Progenitor cell of endocrine pancreas (in vitro differentiated cells): ENCODE measurements around the gene ACOT2. TPM values are rescaled to one million over a fixed set of nuclear protein-coding genes. Genes with fewer than 3 reads are reported as not detected.
"Not testable (repeated sequence)": the region's sequence is repeated elsewhere in the genome, so short reads cannot be mapped to it uniquely, and the experiment has no call there.

Source experiments
- DNase-seq: peaks from one replicate; pipeline ENCODE4 v3.0.0; 2021; ENCODE audit warnings: low spot score; ENCODE audit not compliant: unreplicated experiment
- H3K27ac Mint-ChIP-seq: 2 replicates; pipeline ENCODE4 v1.8.0; 2021; ENCODE audit warnings: mild to moderate bottlenecking, moderate library complexity, mixed read lengths
- H3K27me3 Mint-ChIP-seq: 2 replicates; pipeline ENCODE4 v1.8.0; 2021; ENCODE audit warnings: mixed read lengths
- H3K36me3 Mint-ChIP-seq: 2 replicates; pipeline ENCODE4 v1.8.0; 2022; ENCODE audit warnings: mixed read lengths; ENCODE audit not compliant: insufficient read depth
- H3K4me1 Mint-ChIP-seq: 2 replicates; pipeline ENCODE4 v1.8.0; 2021; ENCODE audit warnings: low read depth, mixed read lengths
- H3K4me3 Mint-ChIP-seq: 2 replicates; pipeline ENCODE4 v1.8.0; 2021; ENCODE audit warnings: low read depth, mild to moderate bottlenecking, moderate library complexity, mixed read lengths
- H3K9me3 Mint-ChIP-seq: 2 replicates; pipeline ENCODE4 v1.8.0; 2021; ENCODE audit warnings: low read depth, mixed read lengths
- CTCF ChIP-seq: fragments of 200-600 bp; sonication (generic); IDR thresholded peaks from one replicate; pipeline ENCODE4 v1.5.0; 2021; ENCODE audit warnings: antibody characterized with exemption, mild to moderate bottlenecking; ENCODE audit not compliant: unreplicated experiment
- total RNA-seq: library from RNA; stranded (reverse); gene quantifications from 2 replicates; pipeline ENCODE4 v1.2.1, GENCODE V29; 2021

ACOT2 gene
- total RNA-seq, 1 donor from 2014 or later, result 13.5 TPM

GRCh38 chr14:73567358-73567757 lies 1.7 kb upstream of the ACOT2 start:
- Mint-ChIP-seq H3K36me3 (peaks cover 18% of the 10 kb centered on the region), H3K27ac (no peak overlapping the region), H3K9me3 (peaks cover 11% of the 10 kb centered on the region), H3K27me3 (no peaks in the 10 kb centered on the region), H3K4me3 (peak overlapping the region; percentile 82), H3K4me1 (peaks cover 19% of the 10 kb centered on the region)
- DNase-seq, result no peak
- TF ChIP-seq CTCF, result no peak

GRCh38 chr14:73567951-73568885 lies 795 bp upstream of the ACOT2 start:
- H3K27me3 Mint-ChIP-seq, result no peaks in the 10 kb centered on the region
- peaks cover 5% of the 10 kb centered on the region for H3K9me3 Mint-ChIP-seq
- H3K4me3 Mint-ChIP-seq, result peak overlapping the region; percentile 82
- H3K36me3 Mint-ChIP-seq, result peaks cover 18% of the 10 kb centered on the region
- DNase-seq, result no peak
- H3K4me1 Mint-ChIP-seq, result peaks cover 19% of the 10 kb centered on the region
- H3K27ac Mint-ChIP-seq, result peak overlapping the region; percentile 97
- no peak for TF ChIP-seq CTCF

- DNase-seq, H3K9me3 Mint-ChIP-seq, H3K27me3 Mint-ChIP-seq: not testable (repeated sequence)
- H3K4me1 Mint-ChIP-seq, result peaks cover 19% of the 10 kb centered on the region
- peak overlapping the region; percentile 82 for H3K4me3 Mint-ChIP-seq
- H3K27ac Mint-ChIP-seq, result peak overlapping the region; percentile 97
- H3K36me3 Mint-ChIP-seq, result peaks cover 18% of the 10 kb centered on the region
Measured at GRCh38 chr14:73568886-73569184, 178 bp upstream of the ACOT2 start.

GRCh38 chr14:73570913-73571312 lies 1.9 kb downstream of the ACOT2 start:
- peak overlapping the region; percentile 45 for H3K4me3 Mint-ChIP-seq
- DNase-seq, result peak; percentile 31
- H3K27me3 Mint-ChIP-seq, H3K27ac Mint-ChIP-seq, H3K9me3 Mint-ChIP-seq: not testable (repeated sequence)
- H3K4me1 Mint-ChIP-seq, result peaks cover 17% of the 10 kb centered on the region
- peaks cover 15% of the 10 kb centered on the region for H3K36me3 Mint-ChIP-seq
- peak; percentile 62 for TF ChIP-seq CTCF

- not testable (repeated sequence) for H3K9me3 Mint-ChIP-seq, H3K27me3 Mint-ChIP-seq, DNase-seq, H3K27ac Mint-ChIP-seq, H3K4me3 Mint-ChIP-seq
- peaks cover 13% of the 10 kb centered on the region for H3K36me3 Mint-ChIP-seq
- H3K4me1 Mint-ChIP-seq, result peaks cover 12% of the 10 kb centered on the region
Measured at GRCh38 chr14:73573034-73573433, 4.0 kb downstream of the ACOT2 start.

- not testable (repeated sequence) for H3K27ac Mint-ChIP-seq, H3K4me1 Mint-ChIP-seq, DNase-seq, H3K4me3 Mint-ChIP-seq, H3K27me3 Mint-ChIP-seq, H3K9me3 Mint-ChIP-seq
- peaks cover 13% of the 10 kb centered on the region for H3K36me3 Mint-ChIP-seq
Measured at GRCh38 chr14:73573740-73574139, 4.7 kb downstream of the ACOT2 start.

- peaks cover 13% of the 10 kb centered on the region for H3K36me3 Mint-ChIP-seq
- not testable (repeated sequence) for H3K9me3 Mint-ChIP-seq, H3K27me3 Mint-ChIP-seq, H3K4me3 Mint-ChIP-seq, H3K27ac Mint-ChIP-seq, DNase-seq, H3K4me1 Mint-ChIP-seq
Measured at GRCh38 chr14:73574251-73574650, 5.2 kb downstream of the ACOT2 start.
